GM12864 (cell line): ENCODE measurements around the gene NFIB.

ENCODE experiments used
- DNase-seq: peaks from one replicate; pipeline ENCODE4 v3.0.0-alpha.2; 2011; ENCODE audit warnings: low read depth
- H3K4me3 ChIP-seq: 2 replicates; pipeline ENCODE4 v1.5.1; 2011; ENCODE audit warnings: mild to moderate bottlenecking, low read depth, low read length, control low read depth
- CTCF ChIP-seq: IDR thresholded peaks from 2 replicates; pipeline ENCODE4 v1.5.1; 2011; ENCODE audit warnings: low read depth, mild to moderate bottlenecking, moderate library complexity, low read length, control low read depth, inconsistent platforms; ENCODE audit errors: missing control alignments

The NFIB gene

GRCh38 chr9:14175778-14176177 is 138.2 kb downstream of the NFIB start:
- no peak overlapping the region for H3K4me3 ChIP-seq
- no peak for DNase-seq
- no peak for TF ChIP-seq CTCF

- no peak for DNase-seq
- H3K4me3 ChIP-seq = no peak overlapping the region
- TF ChIP-seq CTCF = no peak
Measured at GRCh38 chr9:14173713-14174112, 140.2 kb downstream of the NFIB start.

GRCh38 chr9:14170973-14171596 is 142.9 kb downstream of the NFIB start:
- TF ChIP-seq CTCF = no peak
- no peak for DNase-seq
- H3K4me3 ChIP-seq = no peak overlapping the region

GRCh38 chr9:14170392-14170931 is 143.5 kb downstream of the NFIB start:
- no peak for DNase-seq
- no peak overlapping the region for H3K4me3 ChIP-seq
- TF ChIP-seq CTCF = no peak

GRCh38 chr9:14168381-14168780 is 145.6 kb downstream of the NFIB start:
- TF ChIP-seq CTCF = no peak
- no peak for DNase-seq
- no peak overlapping the region for H3K4me3 ChIP-seq

GRCh38 chr9:14165376-14166035 is 148.4 kb downstream of the NFIB start:
- no peak for TF ChIP-seq CTCF
- no peak overlapping the region for H3K4me3 ChIP-seq
- no peak for DNase-seq

GRCh38 chr9:14164908-14165307 is 149.0 kb downstream of the NFIB start:
- TF ChIP-seq CTCF = no peak
- H3K4me3 ChIP-seq = no peak overlapping the region
- DNase-seq = no peak
